T-helper 1 cell treated with Interleukin-12 subunit alpha and Interleukin-12 subunit beta and Interleukin-4 antibody, amounts not matched to agents 30 ng/mL and 1 ng/mL, for 36 hours (primary cell): ENCODE results near the gene FSCN2. TPM values are rescaled to one million over a fixed set of nuclear protein-coding genes. Genes with fewer than 3 reads are reported as not detected.

Source experiments
- intact Hi-C: fragments of 100-400 bp; cut with micrococcal nuclease; formaldehyde crosslinking; loops from one replicate; pipeline ENCODE4 v1.15.1; 2024
- total RNA-seq: library from RNA; stranded (reverse); gene quantifications from 2 replicates; pipeline ENCODE4 v1.2.3, GENCODE V29; 2022

FSCN2 gene
- total RNA-seq, 1 donor from 2014 or later, result 0.37 TPM

DNA sequence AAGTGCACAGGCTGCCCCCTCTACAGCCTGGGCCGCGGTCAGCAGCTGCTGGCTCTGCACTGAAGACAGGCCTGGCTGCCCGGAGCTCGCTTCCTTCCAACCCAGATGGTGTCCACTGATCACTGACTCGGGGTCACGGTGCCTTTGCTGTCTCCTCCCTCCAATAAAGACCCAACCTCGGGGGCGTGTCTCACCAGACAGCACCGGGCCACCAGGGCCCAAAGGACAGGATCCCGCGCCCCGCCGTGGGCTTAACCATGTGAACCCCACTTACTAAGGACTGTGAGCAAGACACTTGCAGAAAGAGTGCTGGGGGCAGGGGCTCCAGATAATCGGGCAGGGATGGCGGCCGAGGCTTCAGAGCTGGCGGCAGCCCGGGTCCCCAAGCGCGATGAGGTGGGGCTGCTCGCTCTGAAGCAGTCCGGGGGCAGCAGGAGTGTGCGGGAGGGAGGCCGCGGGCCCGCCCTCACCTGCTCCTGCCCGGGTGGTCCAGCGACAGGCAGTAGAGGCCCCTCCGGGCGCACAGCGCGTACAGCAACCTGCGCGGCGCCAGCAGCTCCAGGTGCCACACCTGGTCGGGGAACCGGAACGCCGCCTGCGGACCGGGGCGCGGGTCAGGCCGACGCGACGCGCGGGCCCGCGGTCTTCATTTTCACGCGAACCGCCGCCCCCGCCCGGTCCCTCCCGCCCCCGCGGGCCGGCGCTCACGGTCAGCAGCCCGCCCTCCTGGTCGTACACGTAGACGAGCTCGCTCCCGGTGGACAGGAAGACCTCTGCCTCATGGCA, 23.5 kb downstream of the FSCN2 start:
- intact Hi-C loops, result loop anchor here (2.0 to 10.0 kb wide), 3 partner anchors 67 to 313 kb away; partner anchors contain the start of genes ARL16, HGS and P4HB

- intact Hi-C loops, result loop anchor here (1.0 to 10.0 kb wide), 6 partner anchors 33 to 312 kb away; partner anchors contain the start of genes ARL16, HGS and P4HB
Measured at GRCh38 chr17:81552244-81553017, 24.3 kb downstream of the FSCN2 start, which contains the start of gene FAAP100. Gene FAAP100 (minus strand): TSS chr17:81552353. CDS start chr17:81552330, 23 bp downstream.

- intact Hi-C loops, result loop anchor here (1.0 to 10.0 kb wide), 6 partner anchors 34 to 312 kb away; partner anchors contain the start of genes ARL16, HGS and P4HB
Measured at GRCh38 chr17:81553018-81553615, 24.9 kb downstream of the FSCN2 start.

DNA sequence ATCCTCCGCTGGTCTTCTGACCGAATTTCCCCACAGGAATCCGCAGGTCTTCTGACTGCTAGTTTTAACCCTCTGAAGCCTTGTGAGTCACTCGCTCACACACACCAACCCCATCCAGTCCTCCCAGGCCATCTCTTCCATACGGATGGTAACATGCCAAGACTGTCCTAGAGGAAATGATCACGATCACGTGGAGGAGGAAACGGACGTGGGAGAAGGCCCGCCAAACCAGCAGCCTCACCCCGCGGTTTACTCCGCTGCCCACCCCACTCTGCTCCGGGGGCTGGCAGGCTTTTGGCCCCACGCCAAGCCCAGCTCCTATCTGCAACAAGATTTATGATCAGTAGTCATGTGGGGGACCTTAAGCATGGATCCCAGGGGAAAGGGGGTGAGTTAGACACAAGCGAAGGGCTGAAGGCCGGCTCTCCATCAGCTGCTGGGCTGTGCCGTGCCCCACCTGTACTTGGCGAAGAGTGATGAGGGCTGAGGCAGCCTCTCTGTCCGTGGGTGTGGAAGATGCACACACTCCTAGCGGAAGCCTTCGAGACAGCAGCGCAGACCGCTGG, 25.5 kb downstream of the FSCN2 start:
- intact Hi-C loops, result loop anchor here (1.0 to 10.0 kb wide), 6 partner anchors 34 to 311 kb away; partner anchors contain the start of genes ARL16, HGS and P4HB

DNA sequence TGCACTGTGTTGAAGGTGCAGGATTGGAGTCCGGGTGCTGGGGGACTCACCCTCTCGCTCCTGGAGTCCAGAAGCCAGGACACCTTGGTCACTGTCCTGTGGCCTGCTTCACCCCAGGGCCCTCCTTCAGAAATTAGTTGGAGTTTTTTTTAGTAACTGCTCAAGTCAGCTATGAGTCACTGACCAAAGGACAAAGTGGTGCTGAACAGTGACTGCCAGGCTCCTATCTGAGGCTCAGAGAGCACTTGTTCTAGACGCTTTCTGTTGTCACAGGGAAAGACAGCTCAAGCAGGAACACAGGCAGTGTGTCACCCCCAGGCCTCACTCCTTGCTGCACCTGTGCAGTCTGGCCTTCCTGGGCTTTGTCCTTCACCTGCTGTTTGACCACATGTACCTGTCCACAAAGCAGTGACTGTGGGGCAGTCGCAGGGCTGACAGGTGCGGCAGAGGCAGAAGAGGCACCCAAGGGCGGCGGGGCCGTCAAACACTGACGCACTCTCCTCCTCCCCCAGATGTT, 28.1 kb downstream of the FSCN2 start:
- intact Hi-C loops, result loop anchor here (10.0 kb wide), 1 partner anchor 309 kb away; the partner anchor contains the start of gene P4HB

GRCh38 chr17:81556863-81557262, 28.7 kb downstream of the FSCN2 start:
- intact Hi-C loops, result loop anchor here (10.0 kb wide), 1 partner anchor 308 kb away; the partner anchor contains the start of gene P4HB

- intact Hi-C loops, result loop anchor here (10.0 kb wide), 1 partner anchor 307 kb away; the partner anchor contains the start of gene P4HB
Measured at GRCh38 chr17:81557276-81558114, 29.3 kb downstream of the FSCN2 start.

- intact Hi-C loops, result loop anchor here (10.0 kb wide), 1 partner anchor 307 kb away; the partner anchor contains the start of gene P4HB
Measured at GRCh38 chr17:81558115-81558468, 29.9 kb downstream of the FSCN2 start.

- intact Hi-C loops, result loop anchor here (10.0 kb wide), 1 partner anchor 306 kb away; the partner anchor contains the start of gene P4HB
Measured at GRCh38 chr17:81558941-81559806, 31.0 kb downstream of the FSCN2 start.

- intact Hi-C loops, result no loop called here
Measured at GRCh38 chr17:81561494-81561885, 33.3 kb downstream of the FSCN2 start.

- intact Hi-C loops, result no loop called here
Measured at GRCh38 chr17:81563861-81564586, 35.8 kb downstream of the FSCN2 start.

GRCh38 chr17:81564778-81565177, 36.6 kb downstream of the FSCN2 start:
- intact Hi-C loops, result no loop called here

DNA sequence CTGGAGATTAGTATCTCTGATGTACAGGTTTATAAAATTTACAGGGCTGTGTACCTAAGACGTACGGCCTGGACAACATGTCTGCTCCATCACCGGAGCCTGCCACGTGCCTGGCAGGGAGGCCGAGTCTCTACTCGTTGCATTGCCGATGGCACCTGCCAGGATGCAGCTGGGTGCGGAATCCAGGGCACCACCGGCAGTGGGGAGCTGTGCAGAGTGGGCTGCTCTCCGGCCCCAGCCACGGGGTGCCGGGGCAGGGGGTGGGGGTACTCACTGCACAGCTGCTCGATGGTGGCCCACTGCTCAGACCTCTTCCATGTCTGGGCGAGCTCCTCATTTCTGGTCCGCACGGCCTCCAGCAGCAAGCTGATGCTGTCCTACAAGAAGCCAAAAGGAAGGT, 37.1 kb downstream of the FSCN2 start:
- intact Hi-C loops, result no loop called here

GRCh38 chr17:81566461-81567126, 38.4 kb downstream of the FSCN2 start:
- intact Hi-C loops, result no loop called here

GRCh38 chr17:81567191-81567590, 39.0 kb downstream of the FSCN2 start:
- intact Hi-C loops, result no loop called here

- intact Hi-C loops, result no loop called here
Measured at GRCh38 chr17:81568416-81568815, 40.2 kb downstream of the FSCN2 start.

DNA sequence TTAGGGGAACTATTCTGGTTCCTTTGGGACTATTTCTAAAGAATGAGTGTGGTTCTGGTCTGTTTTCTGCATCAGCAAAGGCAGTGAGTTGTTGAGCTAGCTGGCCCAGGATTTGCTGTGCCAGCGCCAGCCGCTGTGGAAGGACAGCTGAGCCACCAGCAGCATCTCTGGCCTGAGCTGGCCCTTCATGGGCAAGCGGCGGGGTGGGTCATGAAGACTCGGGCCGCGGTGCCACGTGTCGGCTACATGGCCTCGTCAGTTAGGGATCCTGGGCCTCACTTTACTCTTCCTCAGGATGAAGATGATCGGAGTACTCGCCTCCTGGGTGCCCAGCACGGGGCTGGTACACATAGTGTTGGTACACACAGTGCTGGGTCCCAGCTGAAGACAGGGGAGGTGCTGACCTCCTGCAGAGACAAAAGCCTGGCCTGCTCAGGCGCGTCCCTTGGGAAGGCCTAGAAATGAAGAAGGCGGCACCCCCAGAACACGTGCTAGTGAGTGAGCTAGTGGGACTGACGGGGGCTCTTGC, 41.9 kb downstream of the FSCN2 start:
- intact Hi-C loops, result no loop called here
